ENCODE measurements around the gene CDIP1.

CDIP1 gene

DNA sequence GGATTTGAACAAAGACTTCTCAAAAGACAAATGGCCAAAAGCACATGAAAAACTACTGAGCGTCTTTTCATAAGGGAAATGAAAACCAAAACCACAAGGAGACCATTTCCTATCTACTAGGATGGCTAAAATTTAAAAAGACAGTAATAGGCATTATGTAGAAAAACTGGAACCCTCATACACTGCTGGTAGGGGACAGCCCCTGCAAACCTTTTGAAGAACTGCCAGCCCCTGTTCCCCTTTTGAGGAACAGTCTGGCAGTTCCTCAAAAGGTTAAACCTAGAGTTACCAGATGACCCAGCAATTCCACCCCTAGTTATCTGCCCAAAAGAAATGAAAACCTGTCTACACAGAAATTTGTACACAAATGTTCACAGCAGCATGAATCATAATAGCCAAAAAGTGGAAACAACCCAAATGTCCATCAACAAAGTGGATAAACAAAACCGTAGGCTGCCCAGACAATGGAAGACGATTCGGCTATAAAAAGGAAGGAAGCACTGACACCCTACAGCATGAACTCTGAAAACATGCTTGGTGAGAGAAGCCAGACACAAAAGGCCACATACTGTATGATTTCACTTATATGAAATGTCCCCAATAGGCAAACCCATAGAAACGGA is 22.9 kb downstream of the CDIP1 start:
- no peak for DNase-seq (ENCODE audit: low read depth in 4 of 4, low spot score in 1 of 4)

- no peak for DNase-seq (ENCODE audit: low read depth in 4 of 4, low spot score in 1 of 4)
Measured at GRCh38 chr16:4514606-4515005, 24.0 kb downstream of the CDIP1 start.

- DNase-seq (ENCODE audit: low read depth in 4 of 4, low spot score in 1 of 4) = no peak
Measured at GRCh38 chr16:4513881-4514280, 24.7 kb downstream of the CDIP1 start.

DNA sequence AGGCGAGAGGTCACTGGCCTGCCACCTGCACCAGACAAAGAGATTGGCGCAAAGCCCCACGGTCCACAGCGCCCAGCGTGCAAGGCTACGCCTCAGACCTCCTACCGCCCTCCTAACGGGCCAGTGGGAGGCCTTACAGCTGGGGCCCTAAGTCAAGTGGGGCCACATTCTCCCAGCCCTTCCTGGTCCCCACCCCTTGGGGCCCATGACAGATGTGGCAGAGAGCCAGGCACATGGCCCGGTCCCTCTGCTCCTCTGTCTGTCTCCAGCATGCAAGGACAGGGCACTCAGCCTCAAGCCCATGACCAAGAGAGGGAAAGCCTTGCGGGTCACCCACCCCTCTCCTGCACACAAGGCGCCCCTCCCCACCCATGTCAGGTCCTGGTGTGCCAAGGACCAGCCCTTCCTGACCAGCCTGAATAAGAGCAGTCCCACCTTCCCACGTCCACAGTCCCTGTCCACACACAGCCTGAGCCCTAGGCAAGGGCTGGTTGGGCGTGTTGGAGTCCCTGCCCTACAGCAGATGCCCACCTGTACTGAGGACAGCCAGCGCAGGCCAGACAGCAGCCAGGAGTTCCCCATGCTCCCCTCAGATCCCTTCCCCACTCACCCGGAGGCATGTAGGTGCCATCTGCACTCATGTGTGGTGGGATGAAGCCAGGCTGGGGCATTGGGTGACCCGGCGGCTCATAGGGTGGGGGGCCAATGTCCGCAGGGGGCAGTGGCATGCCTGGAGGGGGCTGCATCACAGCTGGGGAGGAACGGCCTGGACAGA is 25.3 kb downstream of the CDIP1 start:
- DNase-seq (ENCODE audit: low read depth in 4 of 4, low spot score in 1 of 4) = no peak

DNA sequence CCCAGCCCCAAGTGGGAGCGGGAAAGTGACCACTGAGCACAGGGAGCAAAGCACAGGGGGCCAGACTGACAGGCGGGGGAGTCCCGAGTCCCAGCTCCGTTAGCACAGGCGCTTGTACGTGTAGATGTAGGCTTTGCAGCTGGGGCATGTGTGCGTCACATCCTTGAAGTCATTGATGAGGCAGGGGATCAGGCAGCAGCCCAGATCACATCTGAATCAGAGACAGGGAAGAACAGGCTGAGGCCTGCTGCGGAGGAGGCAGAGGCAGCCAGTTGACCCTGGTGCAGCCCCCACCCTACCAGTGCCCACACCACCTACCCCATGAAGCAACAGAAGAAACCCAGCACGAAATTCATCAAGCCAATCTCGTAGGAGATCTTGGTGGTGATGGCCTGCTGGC is 26.1 kb downstream of the CDIP1 start:
- no peak for DNase-seq (ENCODE audit: low read depth in 4 of 4, low spot score in 1 of 4)

DNA sequence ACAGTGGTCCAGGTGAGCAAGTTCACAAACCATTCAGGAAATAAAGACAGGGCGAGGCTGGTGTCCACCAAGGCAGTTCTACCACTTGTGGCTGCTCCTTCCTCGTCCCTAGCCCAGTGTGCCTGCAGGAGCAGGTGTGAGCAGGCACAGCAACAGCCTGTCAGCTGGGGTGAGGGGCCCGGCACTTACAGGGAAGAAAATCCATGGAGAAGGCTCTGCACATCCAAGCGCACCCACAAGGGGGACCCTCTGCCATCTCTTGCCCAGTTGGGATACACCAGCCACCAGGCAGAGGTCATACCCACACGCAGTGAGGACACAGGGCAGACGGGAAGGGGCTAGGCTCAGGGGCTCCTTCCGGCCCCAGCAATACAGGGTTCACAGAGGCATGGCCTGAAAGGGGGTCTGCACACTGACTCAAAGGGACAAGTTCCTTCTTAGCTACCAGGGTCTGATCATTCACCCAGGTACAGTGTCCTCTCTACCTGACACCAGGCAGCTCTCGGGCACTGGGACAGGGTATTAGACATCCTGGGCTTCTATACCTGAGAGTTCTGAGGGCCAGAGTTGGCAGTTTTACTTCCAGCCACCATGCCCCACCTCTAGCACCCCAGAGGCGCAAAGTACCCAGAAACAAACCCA is 27.0 kb downstream of the CDIP1 start:
- DNase-seq (ENCODE audit: low read depth in 4 of 4, low spot score in 1 of 4) = no peak

GRCh38 chr16:4510747-4511426 is 27.7 kb downstream of the CDIP1 start:
- no peak for DNase-seq (ENCODE audit: low read depth in 4 of 4, low spot score in 1 of 4)

GRCh38 chr16:4510131-4510530 is 28.4 kb downstream of the CDIP1 start:
- DNase-seq (ENCODE audit: low read depth in 4 of 4, low spot score in 1 of 4) = no peak

- no peak for DNase-seq (ENCODE audit: low read depth in 4 of 4, low spot score in 1 of 4)
Measured at GRCh38 chr16:4509420-4509819, 29.2 kb downstream of the CDIP1 start.

DNA sequence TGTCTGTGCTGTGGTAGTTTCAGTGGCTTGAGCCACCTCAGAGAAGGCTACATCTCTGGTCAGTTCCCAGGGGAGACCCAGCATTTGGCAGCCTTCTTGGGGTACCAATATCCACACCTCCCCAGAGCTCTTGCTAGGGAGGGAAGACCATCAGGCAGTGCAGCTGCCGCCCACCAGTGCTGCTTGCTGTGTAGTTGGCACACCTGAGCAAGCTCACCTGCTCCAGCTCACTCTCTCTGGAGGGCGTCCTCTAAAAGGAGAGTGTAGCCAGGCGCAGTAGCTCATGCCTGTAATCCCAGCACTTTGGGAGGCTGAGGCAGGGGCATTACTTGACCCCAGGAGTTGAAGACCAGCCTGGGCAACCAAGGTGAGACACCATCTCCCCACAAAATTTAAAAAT is 29.8 kb downstream of the CDIP1 start:
- no peak for DNase-seq (ENCODE audit: low read depth in 4 of 4, low spot score in 1 of 4)

- no peak for DNase-seq (ENCODE audit: low read depth in 4 of 4, low spot score in 1 of 4)
Measured at GRCh38 chr16:4507588-4508345, 30.8 kb downstream of the CDIP1 start.

- peak in 3 of 4 experiments; percentile 13 to 37 (median 21) for DNase-seq (ENCODE audit: low read depth in 4 of 4, low spot score in 1 of 4)
Measured at GRCh38 chr16:4506450-4506849, 32.1 kb downstream of the CDIP1 start.

- peak; percentile 23 to 44 (median 32) for DNase-seq (ENCODE audit: low read depth in 4 of 4, low spot score in 1 of 4)
Measured at GRCh38 chr16:4505356-4506147, 33.0 kb downstream of the CDIP1 start.

GRCh38 chr16:4501071-4501478 is 37.5 kb downstream of the CDIP1 start:
- DNase-seq (ENCODE audit: low read depth in 4 of 4, low spot score in 1 of 4) = no peak

DNA sequence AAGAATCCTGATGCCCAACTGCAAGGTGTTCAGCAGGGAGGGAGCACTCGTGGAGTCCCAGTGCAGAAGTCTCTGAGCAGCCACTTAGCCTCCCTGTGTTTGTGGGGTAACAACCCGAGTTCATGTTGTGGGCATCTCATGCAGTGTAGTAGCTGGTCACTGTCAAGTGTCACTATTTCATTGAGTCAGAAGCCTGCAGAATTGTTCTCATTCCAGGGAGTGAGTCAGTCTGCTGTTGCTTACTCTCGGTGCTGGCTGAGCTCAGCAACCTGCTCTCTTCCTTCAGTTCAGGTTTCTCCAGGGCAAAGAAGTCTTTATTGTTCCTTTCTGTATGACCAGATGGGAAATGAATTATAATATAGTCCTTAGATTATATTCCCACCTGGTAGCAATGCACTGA is 38.3 kb downstream of the CDIP1 start:
- no peak for DNase-seq (ENCODE audit: low read depth in 4 of 4, low spot score in 1 of 4)

DNA sequence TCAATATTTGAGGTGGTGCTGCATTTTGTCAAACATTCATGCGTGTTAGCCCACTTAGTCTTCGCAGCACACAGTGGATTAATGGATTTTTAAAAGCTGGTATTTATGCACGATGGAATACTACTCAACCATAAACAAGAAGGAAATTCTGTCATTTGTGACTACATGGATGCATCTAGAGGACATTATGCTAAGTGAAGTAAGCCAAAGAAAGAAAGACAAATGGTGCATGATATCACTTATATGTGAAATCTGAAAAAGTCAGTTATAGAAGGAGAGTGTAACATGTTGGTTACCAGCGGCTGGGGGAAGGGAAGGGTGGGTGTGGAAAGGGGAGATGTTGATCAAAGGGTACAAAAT is 39.4 kb downstream of the CDIP1 start:
- no peak for DNase-seq (ENCODE audit: low read depth in 4 of 4, low spot score in 1 of 4)

GRCh38 chr16:4498546-4499195 is 39.9 kb downstream of the CDIP1 start:
- DNase-seq (ENCODE audit: low read depth in 4 of 4, low spot score in 1 of 4) = no peak

DNA sequence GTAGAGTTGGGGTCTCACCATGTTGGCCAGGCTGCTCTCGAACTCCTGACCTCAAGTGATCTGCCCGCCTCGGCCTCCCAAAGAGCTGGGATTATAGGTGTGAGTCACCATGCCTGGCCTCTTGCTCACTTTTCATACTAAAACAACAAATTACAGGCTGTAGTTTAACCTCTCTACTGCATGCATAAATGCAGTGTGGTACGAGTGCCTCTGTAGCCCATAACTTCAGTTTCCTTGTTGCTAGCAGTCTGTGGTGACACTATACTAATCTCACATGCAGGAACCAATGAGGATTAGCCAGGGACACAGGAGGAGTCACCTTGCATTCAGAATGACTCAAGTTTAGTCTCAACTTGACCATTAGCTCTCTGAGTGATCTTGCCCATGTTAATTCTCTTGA is 42.3 kb downstream of the CDIP1 start:
- no peak for DNase-seq (ENCODE audit: low read depth in 4 of 4, low spot score in 1 of 4)

- no peak for DNase-seq (ENCODE audit: low read depth in 4 of 4, low spot score in 1 of 4)
Measured at GRCh38 chr16:4495766-4496165, 42.8 kb downstream of the CDIP1 start.
